IMR-90 (cell line): ENCODE data around the gene BPIFB2. TPM values are rescaled to one million over a fixed set of nuclear protein-coding genes. Genes with fewer than 3 reads are reported as not detected.

Source experiments
- ATAC-seq: fragments of 200-7000 bp; cut with Tn5 transposase; 2 replicates; pipeline ENCODE4 v1.9.1; 2020; ENCODE audit warnings: low read depth, mild to moderate bottlenecking, moderate library complexity
- BruUV-seq: library from RNA; stranded (reverse); fragments of 400-500 nt; replicated peaks from 2 replicates; lab custom pipeline; 2021; lab: Mats Ljungman, UMichigan
- CTCF ChIA-PET: fragments of 300-600 bp; formaldehyde crosslinking; extraction: SDS; loops from one replicate; lab custom pipeline; 2021; ENCODE audit warnings: antibody characterized with exemption; lab: Yijun Ruan, JAX
- POLR2A ChIA-PET: fragments of 300-600 bp; sonication (Branson Sonifier 250); formaldehyde crosslinking; loops from one replicate; lab custom pipeline; 2022; ENCODE audit warnings: antibody characterized with exemption; ENCODE audit not compliant: unreplicated experiment; lab: Charles Lee
- DNase-seq: peaks from one replicate; pipeline ENCODE4 v3.0.0; 2013
- H2AFZ ChIP-seq: replicated peaks from 2 replicates; pipeline ENCODE3; 2013; ENCODE audit warnings: low read length, mild to moderate bottlenecking; ENCODE audit not compliant: poor library complexity
- H2AK5ac ChIP-seq: 2 replicates; pipeline ENCODE4 v1.6.1; 2013; ENCODE audit warnings: low read depth, low read length, inconsistent platforms
- H2AK9ac ChIP-seq: replicated peaks from 2 replicates; pipeline ENCODE3; 2013; ENCODE audit warnings: mild to moderate bottlenecking, low read depth, low read length, moderate library complexity; ENCODE audit not compliant: poor library complexity
- H2BK120ac ChIP-seq: 2 replicates; pipeline ENCODE4 v1.6.1; 2013; ENCODE audit warnings: low read depth, low read length, inconsistent platforms
- H2BK15ac ChIP-seq: 3 replicates; pipeline ENCODE4 v1.6.1; 2013; ENCODE audit warnings: low read depth, low read length, inconsistent platforms
- H2BK20ac ChIP-seq: 2 replicates; pipeline ENCODE4 v1.6.1; 2013; ENCODE audit warnings: low read depth, mild to moderate bottlenecking, inconsistent platforms, low read length, moderate library complexity
- H2BK5ac ChIP-seq: 2 replicates; pipeline ENCODE4 v1.6.1; 2013; ENCODE audit warnings: mild to moderate bottlenecking, low read depth, low read length, inconsistent platforms; ENCODE audit not compliant: poor library complexity, severe bottlenecking
- H3K14ac ChIP-seq: replicated peaks from 2 replicates; pipeline ENCODE4 v1.6.1; 2013; ENCODE audit warnings: low read depth, low read length, inconsistent platforms
- H3K18ac ChIP-seq: 2 replicates; pipeline ENCODE4 v1.6.1; 2013; ENCODE audit warnings: low read depth, low read length, control low read depth
- H3K23ac ChIP-seq: 2 replicates; pipeline ENCODE4 v1.6.1; 2013; ENCODE audit warnings: low read depth, low read length, inconsistent platforms
- H3K27ac ChIP-seq: 2 replicates; pipeline ENCODE4 v1.5.1; 2013; ENCODE audit warnings: mild to moderate bottlenecking, control low read depth, low read length; ENCODE audit not compliant: insufficient read depth
- H3K27me3 ChIP-seq: 2 replicates; pipeline ENCODE4 v1.6.1; 2013; ENCODE audit warnings: low read length; ENCODE audit not compliant: control insufficient read depth, insufficient read depth
- H3K36me3 ChIP-seq: 2 replicates; pipeline ENCODE4 v1.6.1; 2013; ENCODE audit warnings: low read length, mixed read lengths; ENCODE audit not compliant: control insufficient read depth, insufficient read depth
- H3K4ac ChIP-seq: 2 replicates; pipeline ENCODE4 v1.6.1; 2013; ENCODE audit warnings: low read depth, low read length, inconsistent platforms
- H3K4me1 ChIP-seq: 2 replicates; pipeline ENCODE4 v1.6.1; 2013; ENCODE audit warnings: low read length, mixed read lengths; ENCODE audit not compliant: control insufficient read depth, insufficient read depth
- H3K4me2 ChIP-seq: 2 replicates; pipeline ENCODE4 v1.6.1; 2013; ENCODE audit warnings: low read depth, mild to moderate bottlenecking, control low read depth, low read length, moderate library complexity
- H3K4me3 ChIP-seq: 2 replicates; pipeline ENCODE4 v1.5.1; 2013; ENCODE audit warnings: low read depth, mild to moderate bottlenecking, control low read depth, low read length, moderate library complexity; ENCODE audit not compliant: insufficient read depth
- H3K56ac ChIP-seq: 2 replicates; pipeline ENCODE4 v1.6.1; 2013; ENCODE audit warnings: low read length, inconsistent platforms; ENCODE audit not compliant: insufficient read depth; ENCODE audit errors: extremely low read depth
- H3K79me1 ChIP-seq, 2 experiments: 2 replicates each; pipeline ENCODE4 v1.6.1; 2013; ENCODE audit warnings: low read length in 2 of 2, inconsistent platforms in 1 of 2, low read depth in 1 of 2
- H3K9ac ChIP-seq: 2 replicates; pipeline ENCODE4 v1.6.1; 2013; ENCODE audit warnings: low read depth, low read length, control low read depth
- H3K9me1 ChIP-seq: 2 replicates; pipeline ENCODE4 v1.6.1; 2013; ENCODE audit warnings: low read length, inconsistent platforms; ENCODE audit not compliant: insufficient read depth
- H3K9me3 ChIP-seq: 2 replicates; pipeline ENCODE4 v1.6.1; 2013; ENCODE audit warnings: low read length; ENCODE audit not compliant: control insufficient read depth, insufficient read depth
- H4K20me1 ChIP-seq: 2 replicates; pipeline ENCODE4 v1.6.1; 2013; ENCODE audit warnings: low read length, inconsistent platforms; ENCODE audit not compliant: insufficient read depth
- H4K5ac ChIP-seq: 2 replicates; pipeline ENCODE4 v1.6.1; 2013; ENCODE audit warnings: mild to moderate bottlenecking, low read depth, low read length, control low read depth
- H4K8ac ChIP-seq, 2 experiments: 2 replicates each; pipeline ENCODE4 v1.6.1; 2013; ENCODE audit warnings: low read depth in 2 of 2, low read length in 2 of 2, control low read depth in 1 of 2, inconsistent platforms in 1 of 2
- H4K91ac ChIP-seq: 2 replicates; pipeline ENCODE4 v1.6.1; 2013; ENCODE audit warnings: low read depth, low read length, inconsistent platforms; ENCODE audit not compliant: insufficient read depth
- BHLHE40 ChIP-seq: fragments of 150-350 bp; IDR thresholded peaks from 2 replicates; pipeline ENCODE4 v1.6.1; 2016; ENCODE audit warnings: mild to moderate bottlenecking, low read depth, low read length
- CEBPB ChIP-seq: IDR thresholded peaks from 2 replicates; pipeline ENCODE4 v1.6.1; 2012; ENCODE audit warnings: low read depth, low read length, improper control_type of control experiment
- CTCF ChIP-seq: conservative IDR thresholded peaks from 2 replicates; pipeline ENCODE4 v1.5.1; 2012; ENCODE audit warnings: mild to moderate bottlenecking, low read depth, low read length, improper control_type of control experiment
- ELK1 ChIP-seq: fragments of 150-350 bp; IDR thresholded peaks from 2 replicates; pipeline ENCODE4 v1.6.1; 2016; ENCODE audit warnings: low read depth, mild to moderate bottlenecking, low read length, moderate library complexity, borderline replicate concordance
- MAFK ChIP-seq: IDR thresholded peaks from 2 replicates; pipeline ENCODE4 v1.6.1; 2012; ENCODE audit warnings: low read depth, low read length, improper control_type of control experiment
- MAZ ChIP-seq: IDR thresholded peaks from 2 replicates; pipeline ENCODE4 v1.6.1; 2012; ENCODE audit warnings: low read depth, mild to moderate bottlenecking, low read length, improper control_type of control experiment, moderate library complexity, borderline replicate concordance
- MXI1 ChIP-seq: IDR thresholded peaks from 2 replicates; pipeline ENCODE4 v1.6.1; 2012; ENCODE audit warnings: low read depth, mild to moderate bottlenecking, low read length, moderate library complexity, borderline replicate concordance
- POLR2A ChIP-seq: IDR thresholded peaks from 2 replicates; pipeline ENCODE4 v1.6.1; 2012; ENCODE audit warnings: mild to moderate bottlenecking, low read depth, low read length
- RAD21 ChIP-seq: IDR thresholded peaks from 2 replicates; pipeline ENCODE4 v1.6.1; 2012; ENCODE audit warnings: low read length, improper control_type of control experiment
- RFX5 ChIP-seq: IDR thresholded peaks from 2 replicates; pipeline ENCODE4 v1.8.0; 2012; ENCODE audit warnings: low read depth, mild to moderate bottlenecking, low read length, moderate library complexity
- WGBS, 2 experiments: methylation state at CpG; one replicate each; pipeline versions ENCODE4 v1.1.5 to v1.1.7; 2013; ENCODE audit warnings: missing lambda C conversion rate in 2 of 2; ENCODE audit not compliant: insufficient read length in 1 of 2; ENCODE audit errors: extremely low coverage in 2 of 2; 5-methylcytosine and 5-hydroxymethylcytosine counted together
- dilution Hi-C: fragments of 300-500 bp; cut with HindIII; formaldehyde crosslinking; loops from one replicate; pipeline ENCODE4 v1.14.3; 2018; ENCODE audit warnings: low sequenced_read_pairs; ENCODE audit not compliant: unreplicated experiment
- in situ Hi-C: fragments of 300-500 bp; cut with MboI; formaldehyde crosslinking; loops from 3 replicates; pipeline ENCODE4 v1.14.3; 2019; ENCODE audit warnings: low sequenced_read_pairs, inconsistent platforms, mixed read lengths
- intact Hi-C: fragments of 100-400 bp; cut with micrococcal nuclease; formaldehyde crosslinking; loops from 2 replicates; pipeline ENCODE4 v1.10.0; 2022
- polyA plus RNA-seq, 3 experiments: library from polyadenylated mRNA; depleted of rRNA; stranded (reverse); fragments of >200 nt; gene quantifications; 2 replicates each; pipeline ENCODE4 v1.2.3, GENCODE V29; 2012; ENCODE audit warnings: low replicate concordance in 1 of 3
- total RNA-seq: library from RNA; depleted of rRNA; stranded (reverse); fragments of >200 nt; gene quantifications from 2 replicates; pipeline ENCODE4 v1.2.3, GENCODE V29; 2012

Gene BPIFB2
- total and polyA plus RNA-seq, 2 of the 4 experiments (the other 2 are of a cell fraction) = not detected

GRCh38 chr20:33004141-33004751 is 3.3 kb upstream of the BPIFB2 start, which contains the start of gene SUN5:
Gene SUN5 (minus strand): TSS chr20:33004433. CDS start chr20:33004340, 93 bp downstream.
- no peaks in the 10 kb centered on the region for H3K9me1 ChIP-seq
- H3K14ac ChIP-seq = no peak within 1 kb of the TSS
- no TSS peak for BruUV-seq
- ChIA-PET POLR2A (no interaction called here), CTCF (no interaction called here)
- no CpG with 5 or more reads among the region's 6 CpGs for WGBS, 2 experiments
- H3K4me2 ChIP-seq = no peak within 1 kb of the TSS
- H2AFZ ChIP-seq = no peak within 1 kb of the TSS
- no peak within 1 kb of the TSS for H3K4ac ChIP-seq
- no peak within 1 kb of the TSS for H3K9ac ChIP-seq
- DNase-seq (no peak), ATAC-seq (no peak)
- intact Hi-C loops (no loop called here), in situ Hi-C loops (no loop called here), dilution Hi-C loops (no loop called here)
- H4K8ac ChIP-seq = no peak within 1 kb of the TSS
- no peak within 1 kb of the TSS for H4K91ac ChIP-seq
- H3K4me1 ChIP-seq = no peaks in the 10 kb centered on the region
- no peak for TF ChIP-seq RFX5
- TF ChIP-seq MAZ = no peak
- no peak for TF ChIP-seq CTCF
- no peak for TF ChIP-seq BHLHE40
- no peak for TF ChIP-seq MXI1
- no peak for TF ChIP-seq ELK1
- no peak for TF ChIP-seq MAFK
- TF ChIP-seq RAD21 = no peak
- TF ChIP-seq POLR2A = no peak
- no peak for TF ChIP-seq CEBPB
- H3K18ac ChIP-seq = no peak within 1 kb of the TSS
- no peaks in the 10 kb centered on the region for H3K36me3 ChIP-seq
- no peak within 1 kb of the TSS for H2AK9ac ChIP-seq
- no peak within 1 kb of the TSS for H2BK120ac ChIP-seq
- H3K27me3 ChIP-seq = peaks cover 3% of the 10 kb centered on the region
- H3K4me3 ChIP-seq = no peak within 1 kb of the TSS
- no peak within 1 kb of the TSS for H4K5ac ChIP-seq
- H2AK5ac ChIP-seq = no peak within 1 kb of the TSS
- H3K27ac ChIP-seq = no peak within 1 kb of the TSS
- no peaks in the 10 kb centered on the region for H3K9me3 ChIP-seq
- H4K20me1 ChIP-seq = no peaks in the 10 kb centered on the region; the same call in 1 of the 2 replicates
- no peaks in the 10 kb centered on the region for H3K79me1 ChIP-seq
- H3K23ac ChIP-seq = no peak within 1 kb of the TSS
- no peak within 1 kb of the TSS for H2BK20ac ChIP-seq
- H2BK5ac ChIP-seq = no peak within 1 kb of the TSS
- no peak within 1 kb of the TSS for H2BK15ac ChIP-seq
- no peak within 1 kb of the TSS for H3K56ac ChIP-seq
